Left hindlimb (tissue), 1 donor: ENCODE results near the gene NKIRAS1.
"Not testable (repeated sequence)": the region's sequence is repeated elsewhere in the genome, so short reads cannot be mapped to it uniquely, and the experiment has no call there.

Experiments used
- DNase-seq: peaks from one replicate; pipeline ENCODE4 v3.0.0-alpha.2; 2018

NKIRAS1 gene

GRCh38 chr3:23895181-23895580, 21.6 kb downstream of the NKIRAS1 start:
- no peak for DNase-seq

DNA sequence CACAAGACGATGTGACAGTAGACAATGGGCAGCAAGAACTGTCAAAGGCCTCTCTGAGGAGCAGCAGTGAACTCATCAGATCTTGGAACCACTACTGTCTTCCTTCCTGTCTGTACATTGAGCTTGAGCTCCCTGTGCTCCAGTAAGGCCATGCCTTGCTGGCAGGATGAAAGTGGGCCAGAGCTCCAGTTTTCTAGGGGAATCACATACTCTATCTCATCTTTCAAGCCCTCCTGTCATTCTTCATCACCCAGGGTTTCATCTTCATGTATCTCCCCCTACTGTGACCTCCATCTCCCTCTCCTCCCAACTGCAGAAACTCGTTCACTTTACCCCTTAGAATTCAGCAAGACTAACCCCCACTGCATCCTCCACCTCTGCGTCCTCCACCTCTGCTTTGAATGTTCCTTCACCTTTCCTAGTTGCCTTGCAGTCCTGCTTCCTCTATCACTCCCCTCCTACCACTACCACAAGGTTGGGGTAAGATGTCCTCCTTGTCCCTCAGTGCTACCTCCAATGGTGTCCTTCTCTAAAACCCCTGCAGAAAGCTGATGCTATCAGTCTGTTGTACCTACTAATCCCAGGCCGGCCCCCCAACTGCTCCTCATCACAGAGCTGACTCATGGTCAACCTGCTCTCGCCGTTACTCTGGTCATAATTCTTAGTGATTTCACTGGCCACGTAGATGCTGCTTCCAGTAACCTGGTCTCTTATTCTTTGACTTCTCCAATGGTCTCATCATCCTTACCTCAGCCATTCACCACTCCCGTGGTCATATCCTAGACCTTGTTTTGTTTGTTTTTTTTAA, 22.3 kb downstream of the NKIRAS1 start:
- no peak for DNase-seq

GRCh38 chr3:23889950-23890349, 26.8 kb downstream of the NKIRAS1 start:
- no peak for DNase-seq

DNA sequence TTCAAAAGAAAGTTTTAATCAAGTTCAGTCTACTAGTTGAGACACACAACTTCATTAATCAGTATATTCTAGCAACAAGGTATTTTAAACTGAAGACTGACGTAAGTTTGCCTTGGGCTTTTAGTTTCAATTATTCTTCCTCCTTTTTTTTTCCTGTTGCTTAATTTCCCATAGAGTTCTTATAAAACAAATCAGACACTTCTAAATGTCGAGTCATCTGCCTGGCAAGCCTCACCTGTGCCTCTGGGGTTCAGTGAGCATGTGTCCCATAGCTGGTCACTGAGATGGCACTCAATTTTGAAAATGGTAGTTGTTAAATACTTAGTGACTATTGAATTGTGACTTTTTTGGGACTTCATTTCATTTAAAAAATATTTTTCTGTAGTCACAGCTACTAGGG, 27.4 kb downstream of the NKIRAS1 start:
- no peak for DNase-seq

DNA sequence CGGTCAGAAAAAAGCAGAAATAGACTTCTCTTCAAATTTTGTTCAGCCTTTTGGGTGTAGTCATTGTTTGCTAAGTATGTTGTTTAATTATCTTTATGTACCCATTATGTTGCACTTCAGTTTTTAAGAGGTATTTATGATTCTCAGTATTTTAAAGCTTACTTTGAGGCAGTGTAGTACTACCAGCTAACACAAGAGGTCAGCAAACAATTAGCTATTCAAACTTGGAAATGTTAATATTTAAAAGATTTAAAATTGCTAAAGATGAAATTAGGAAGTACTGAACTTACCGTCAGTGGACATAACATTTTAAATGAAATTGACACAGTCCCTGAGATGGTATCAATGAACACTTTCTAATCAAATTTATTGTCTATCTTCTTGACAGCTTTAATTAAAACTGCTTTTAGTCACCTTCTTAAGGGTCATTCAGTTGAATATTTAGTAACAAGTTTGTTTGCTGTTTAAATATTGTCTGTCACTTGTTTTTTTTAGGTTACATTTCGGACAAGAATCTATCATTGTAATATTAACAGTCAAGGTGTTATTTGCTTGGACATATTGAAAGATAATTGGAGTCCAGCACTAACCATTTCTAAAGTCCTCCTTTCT, 28.1 kb downstream of the NKIRAS1 start:
- no peak for DNase-seq

DNA sequence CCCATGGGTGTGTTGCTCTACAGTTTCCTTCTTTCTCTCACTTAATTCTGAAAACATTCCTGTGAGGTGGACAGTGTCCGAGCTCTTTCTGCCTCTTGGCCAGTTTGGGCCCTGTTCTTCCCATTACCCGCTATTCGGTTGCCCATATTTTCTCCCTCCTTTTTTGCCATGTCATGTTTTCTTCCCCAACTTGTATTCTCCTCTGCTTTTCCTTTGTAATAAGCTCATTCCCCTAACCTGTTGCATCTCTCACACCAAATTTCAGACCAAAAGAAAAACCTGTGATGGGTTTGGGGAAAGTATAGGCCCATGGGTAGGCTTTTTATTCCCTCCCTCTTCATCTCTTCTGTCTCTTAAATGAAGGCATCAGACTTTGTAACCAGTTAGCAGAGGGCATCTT, 30.5 kb downstream of the NKIRAS1 start:
- DNase-seq, result no peak

GRCh38 chr3:23885210-23885609, 31.6 kb downstream of the NKIRAS1 start:
- no peak for DNase-seq

DNA sequence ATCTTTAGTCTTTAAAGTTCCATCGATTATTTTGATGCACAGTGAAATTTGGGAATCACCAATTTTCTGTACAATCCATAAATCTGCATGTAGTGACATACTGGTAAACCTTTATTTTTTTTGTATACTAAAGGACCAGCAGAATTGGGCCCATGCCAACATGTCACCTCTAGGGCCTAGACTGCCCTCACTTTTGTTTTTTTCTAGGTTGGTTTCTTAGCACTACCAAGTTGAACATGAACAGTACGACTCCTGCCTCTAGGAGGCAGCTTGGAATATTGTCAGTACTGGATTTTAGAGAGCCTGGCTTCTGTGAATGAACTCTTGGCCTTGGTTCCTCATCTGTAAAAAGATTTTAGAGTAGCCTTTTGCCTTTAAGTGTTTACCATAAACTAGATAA, 32.3 kb downstream of the NKIRAS1 start:
- no peak for DNase-seq

DNA sequence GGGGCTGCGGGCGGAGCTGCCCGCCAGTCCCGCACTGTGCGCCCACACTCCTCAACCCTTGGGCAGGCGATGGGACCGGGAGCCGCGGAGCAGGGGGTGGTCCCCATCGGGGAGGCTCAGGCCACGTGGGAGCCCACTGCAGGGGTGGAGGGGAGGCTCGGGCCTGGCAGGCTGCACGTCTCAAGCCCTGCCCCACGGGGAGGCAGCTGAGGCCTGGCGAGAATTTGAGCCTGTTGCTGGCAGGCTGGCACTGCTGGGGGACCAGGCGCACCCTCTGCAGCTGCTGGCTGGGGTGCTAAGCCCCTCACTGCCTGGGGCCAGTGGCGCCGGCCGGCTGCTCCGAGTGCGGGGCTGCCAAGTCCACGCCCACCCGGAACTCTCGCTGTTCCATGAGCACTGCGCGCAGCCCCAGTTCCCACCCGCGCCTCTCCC, 34.3 kb downstream of the NKIRAS1 start:
- DNase-seq, result no peak

DNA sequence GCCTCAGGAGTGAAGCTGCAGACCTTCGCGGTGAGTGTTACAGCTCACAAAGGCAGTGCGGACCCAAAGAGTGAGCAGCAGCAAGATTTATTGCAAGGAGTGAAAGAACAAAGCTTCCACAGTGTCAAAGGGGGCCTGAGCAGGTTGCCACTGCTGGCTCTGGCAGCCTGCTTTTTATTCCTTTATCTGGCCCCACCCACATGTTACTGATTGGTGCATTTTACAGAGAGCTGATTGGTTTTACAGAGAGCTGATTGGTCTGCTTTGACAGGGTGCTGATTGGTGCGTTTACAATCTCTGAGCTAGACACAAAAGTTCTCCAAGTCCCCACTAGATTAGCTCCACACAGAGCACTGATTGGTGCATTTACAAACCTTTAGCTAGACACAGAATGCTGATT, 34.8 kb downstream of the NKIRAS1 start:
- DNase-seq, result not testable (repeated sequence)

GRCh38 chr3:23880703-23881339, 36.0 kb downstream of the NKIRAS1 start:
- no peak for DNase-seq

- DNase-seq, result no peak
Measured at GRCh38 chr3:23879485-23879884, 37.3 kb downstream of the NKIRAS1 start.

GRCh38 chr3:23877329-23877980, 39.3 kb downstream of the NKIRAS1 start:
- no peak for DNase-seq

DNA sequence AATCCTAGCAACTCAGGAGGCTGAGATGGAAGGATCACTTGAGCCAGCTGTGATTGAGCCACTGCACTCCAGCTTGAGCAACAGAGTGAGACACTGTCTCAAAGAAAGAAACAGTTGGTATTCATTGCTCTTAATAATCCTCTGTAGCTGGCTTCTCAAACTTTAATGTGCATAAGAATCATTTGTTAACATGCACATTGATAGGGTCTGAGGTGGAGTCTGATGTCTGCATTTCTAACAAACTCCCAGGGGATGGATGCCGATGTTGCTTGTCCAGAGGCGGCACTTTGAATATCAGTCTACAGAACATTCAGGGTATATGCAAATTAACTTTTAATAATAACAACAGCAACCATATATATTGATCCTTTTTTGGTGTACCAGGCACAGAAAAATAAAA, 39.9 kb downstream of the NKIRAS1 start:
- no peak for DNase-seq

- no peak for DNase-seq
Measured at GRCh38 chr3:23875113-23875725, 41.6 kb downstream of the NKIRAS1 start.

GRCh38 chr3:23874359-23875112, 42.3 kb downstream of the NKIRAS1 start:
- no peak for DNase-seq

DNA sequence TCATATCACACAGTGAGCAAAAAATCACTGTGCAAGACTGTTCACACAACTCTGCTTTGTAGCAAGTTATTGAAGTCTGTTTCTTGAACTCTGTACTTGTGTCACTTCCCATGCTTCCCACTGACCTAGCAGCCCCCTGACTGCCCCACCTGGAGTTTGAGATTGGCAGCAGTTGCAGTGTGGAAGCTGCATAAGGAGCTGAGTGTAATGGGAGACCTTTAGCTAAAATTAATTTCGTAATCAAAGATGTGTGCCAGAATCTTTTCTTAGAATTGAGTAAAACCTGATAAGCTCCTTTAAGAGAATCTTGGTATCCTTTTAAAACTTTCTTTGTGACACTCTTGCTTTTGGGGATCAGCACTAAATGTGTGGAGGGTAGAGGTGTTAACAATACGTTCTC, 42.8 kb downstream of the NKIRAS1 start:
- no peak for DNase-seq

- no peak for DNase-seq
Measured at GRCh38 chr3:23872330-23872729, 44.5 kb downstream of the NKIRAS1 start.

DNA sequence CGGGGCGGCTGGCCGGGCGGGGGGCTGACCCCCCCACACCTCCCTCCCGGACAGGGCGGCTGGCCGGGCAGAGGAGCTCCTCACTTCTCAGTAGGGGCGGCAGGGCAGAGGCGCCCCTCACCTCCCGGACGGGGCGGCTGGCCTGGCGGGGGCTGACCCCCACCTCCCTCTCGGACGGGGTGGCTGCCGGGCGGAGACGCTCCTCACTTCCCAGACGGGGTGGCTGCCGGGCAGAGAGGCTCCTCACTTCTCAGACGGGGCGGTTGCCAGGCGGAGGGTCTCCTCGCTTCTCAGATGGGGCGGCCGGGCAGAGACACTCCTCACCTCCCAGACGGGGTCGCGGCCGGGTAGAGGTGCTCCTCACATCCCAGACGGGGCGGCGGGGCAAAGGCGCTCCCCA, 45.4 kb downstream of the NKIRAS1 start:
- DNase-seq, result not testable (repeated sequence)

- not testable (repeated sequence) for DNase-seq
Measured at GRCh38 chr3:23870663-23871043, 46.1 kb downstream of the NKIRAS1 start.

- DNase-seq, result no peak
Measured at GRCh38 chr3:23869977-23870662, 46.7 kb downstream of the NKIRAS1 start.

DNA sequence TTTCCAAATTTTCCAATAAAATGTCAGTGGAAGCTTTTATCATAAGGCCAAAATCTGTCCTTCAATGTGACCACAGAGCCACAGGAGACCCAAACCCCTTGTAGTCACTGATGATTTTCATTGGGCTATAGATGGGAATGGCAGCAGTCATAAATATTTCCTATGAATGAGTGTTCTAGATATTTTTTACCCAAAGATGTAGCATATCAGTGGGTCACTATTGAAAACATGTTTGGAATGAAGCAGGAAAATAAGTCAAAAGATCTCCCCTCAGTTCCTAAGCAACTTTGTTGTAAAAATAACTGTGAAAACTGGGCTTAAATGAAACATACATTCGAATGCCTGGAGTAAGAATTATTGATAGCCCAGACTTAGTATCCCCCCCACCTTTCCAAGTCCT, 49.0 kb downstream of the NKIRAS1 start:
- no peak for DNase-seq
